Choroid plexus epithelial cell (primary cell): Measurements from ENCODE around the gene FAM228A.

Experiments
- DNase-seq: peaks from one replicate; pipeline ENCODE4 v3.0.0-alpha.2; 2010; ENCODE audit warnings: low read depth
- H3K4me3 ChIP-seq: 2 replicates; pipeline ENCODE4 v1.5.1; 2011; ENCODE audit warnings: low read depth, mild to moderate bottlenecking, control low read depth, low read length, moderate library complexity
- TF ChIP-seq, protein P1 (sequence below): conservative IDR thresholded peaks from 2 replicates; pipeline ENCODE4 v1.5.1; 2011; ENCODE audit warnings: low read depth, mild to moderate bottlenecking, control low read depth, inconsistent platforms, low read length, moderate library complexity

FAM228A gene

GRCh38 chr2:24158131-24158530, 16.7 kb upstream of the FAM228A start:
- DNase-seq, result no peak
- H3K4me3 ChIP-seq, result no peak overlapping the region
- TF ChIP-seq, protein P1, sequence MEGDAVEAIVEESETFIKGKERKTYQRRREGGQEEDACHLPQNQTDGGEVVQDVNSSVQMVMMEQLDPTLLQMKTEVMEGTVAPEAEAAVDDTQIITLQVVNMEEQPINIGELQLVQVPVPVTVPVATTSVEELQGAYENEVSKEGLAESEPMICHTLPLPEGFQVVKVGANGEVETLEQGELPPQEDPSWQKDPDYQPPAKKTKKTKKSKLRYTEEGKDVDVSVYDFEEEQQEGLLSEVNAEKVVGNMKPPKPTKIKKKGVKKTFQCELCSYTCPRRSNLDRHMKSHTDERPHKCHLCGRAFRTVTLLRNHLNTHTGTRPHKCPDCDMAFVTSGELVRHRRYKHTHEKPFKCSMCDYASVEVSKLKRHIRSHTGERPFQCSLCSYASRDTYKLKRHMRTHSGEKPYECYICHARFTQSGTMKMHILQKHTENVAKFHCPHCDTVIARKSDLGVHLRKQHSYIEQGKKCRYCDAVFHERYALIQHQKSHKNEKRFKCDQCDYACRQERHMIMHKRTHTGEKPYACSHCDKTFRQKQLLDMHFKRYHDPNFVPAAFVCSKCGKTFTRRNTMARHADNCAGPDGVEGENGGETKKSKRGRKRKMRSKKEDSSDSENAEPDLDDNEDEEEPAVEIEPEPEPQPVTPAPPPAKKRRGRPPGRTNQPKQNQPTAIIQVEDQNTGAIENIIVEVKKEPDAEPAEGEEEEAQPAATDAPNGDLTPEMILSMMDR, result no peak

GRCh38 chr2:24159708-24160107, 15.1 kb upstream of the FAM228A start:
- H3K4me3 ChIP-seq, result no peak overlapping the region
- no peak for DNase-seq
- TF ChIP-seq, protein P1, result no peak

GRCh38 chr2:24160761-24161160, 14.1 kb upstream of the FAM228A start:
- no peak overlapping the region for H3K4me3 ChIP-seq
- TF ChIP-seq, protein P1, result no peak
- no peak for DNase-seq

GRCh38 chr2:24162494-24162893, 12.4 kb upstream of the FAM228A start:
- H3K4me3 ChIP-seq, result no peak overlapping the region
- TF ChIP-seq, protein P1, result no peak

DNA sequence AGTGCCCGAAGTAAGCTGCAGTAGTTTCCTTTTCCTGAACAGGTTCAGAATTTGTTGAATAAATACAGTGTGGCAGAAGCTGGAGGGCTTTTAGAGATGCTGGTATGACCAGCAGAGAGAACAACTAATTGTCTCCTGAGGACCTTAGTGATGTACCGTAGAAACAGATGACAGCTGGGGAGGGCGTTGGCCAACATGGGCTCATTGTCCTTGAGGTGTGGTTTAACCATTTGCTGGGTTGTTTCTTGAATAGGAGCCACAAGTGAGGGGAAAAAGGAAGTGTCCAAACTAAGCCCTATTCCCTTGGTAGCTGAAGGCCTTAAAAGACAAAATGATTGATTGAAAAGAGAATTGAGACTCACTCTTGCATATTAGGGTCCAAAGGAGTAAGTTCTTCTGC, 11.7 kb upstream of the FAM228A start:
- DNase-seq, result no peak
- TF ChIP-seq, protein P1, result no peak

More at GRCh38 chr2:24162494-24162893, 12.4 kb upstream of the FAM228A start:
- no peak for DNase-seq

DNA sequence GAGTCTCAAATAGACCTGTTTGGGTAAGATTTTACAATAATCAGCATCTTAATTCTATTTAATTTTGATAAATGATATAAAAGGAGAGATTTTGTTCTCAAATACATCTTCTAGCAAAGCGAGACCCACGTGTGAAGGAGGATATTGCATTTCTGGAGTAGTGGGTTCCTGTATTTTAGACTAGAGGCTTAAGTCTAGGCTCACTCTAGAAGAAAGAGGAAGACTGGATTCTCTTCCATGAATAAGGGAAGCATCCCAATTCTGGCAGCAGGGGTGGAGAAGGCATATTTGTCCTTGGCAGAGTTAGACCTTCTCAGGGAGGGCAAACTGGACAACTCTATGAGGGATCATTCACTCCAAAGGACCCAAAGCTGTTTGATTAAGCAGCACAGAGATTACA, 11.3 kb upstream of the FAM228A start:
- no peak for DNase-seq
- H3K4me3 ChIP-seq, result no peak overlapping the region
- TF ChIP-seq, protein P1, result no peak

More for the DNA sequence above, 11.7 kb upstream of the FAM228A start:
- H3K4me3 ChIP-seq, result no peak overlapping the region

GRCh38 chr2:24164416-24164973, 10.4 kb upstream of the FAM228A start:
- TF ChIP-seq, protein P1, result peak; percentile 65
- DNase-seq, result peak; percentile 11
- no peak overlapping the region for H3K4me3 ChIP-seq
